Neural progenitor cell (in vitro differentiated cells): Measurements from ENCODE around the gene ANKRD42. TPM values are rescaled to one million over a fixed set of nuclear protein-coding genes. Genes with fewer than 3 reads are reported as not detected.

Source experiments
- DNase-seq: peaks from one replicate; pipeline ENCODE4 v3.0.0-alpha.2; 2016; ENCODE audit warnings: low spot score
- H2AFZ ChIP-seq: fragments of 200-600 bp; sonication (generic); replicated peaks from 2 replicates; pipeline ENCODE4 v1.6.1; 2016; ENCODE audit warnings: antibody characterized with exemption
- H3F3A ChIP-seq: fragments of 200-600 bp; sonication (generic); 2 replicates; pipeline ENCODE4 v1.6.1; 2016; ENCODE audit warnings: antibody characterized with exemption, low read depth
- H3K27ac ChIP-seq: fragments of 200-600 bp; sonication (generic); 2 replicates; pipeline ENCODE4 v1.5.1; 2016; ENCODE audit warnings: mild to moderate bottlenecking
- H3K27me3 ChIP-seq: fragments of 200-600 bp; sonication (generic); 2 replicates; pipeline ENCODE4 v1.6.1; 2016; ENCODE audit warnings: mild to moderate bottlenecking, moderate library complexity
- H3K36me3 ChIP-seq: fragments of 200-600 bp; sonication (generic); 2 replicates; pipeline ENCODE4 v1.5.1; 2016
- H3K4me1 ChIP-seq: fragments of 200-600 bp; sonication (generic); 2 replicates; pipeline ENCODE4 v1.6.1; 2016; ENCODE audit warnings: mixed run types
- H3K4me2 ChIP-seq: fragments of 200-600 bp; sonication (generic); 2 replicates; pipeline ENCODE4 v1.6.1; 2016
- H3K4me3 ChIP-seq: fragments of 200-600 bp; sonication (generic); 2 replicates; pipeline ENCODE4 v1.5.1; 2016
- H3K79me2 ChIP-seq: fragments of 200-600 bp; sonication (generic); 2 replicates; pipeline ENCODE4 v1.6.1; 2016; ENCODE audit warnings: low read depth
- H3K9ac ChIP-seq: fragments of 200-600 bp; sonication (generic); 2 replicates; pipeline ENCODE4 v1.6.1; 2016
- H3K9me3 ChIP-seq: fragments of 200-600 bp; sonication (generic); 2 replicates; pipeline ENCODE4 v1.5.1; 2016; ENCODE audit warnings: low read depth
- H4K20me1 ChIP-seq: fragments of 200-600 bp; sonication (generic); 2 replicates; pipeline ENCODE4 v1.6.1; 2016; ENCODE audit warnings: low read depth
- H3K27ac Mint-ChIP-seq: 3 replicates; pipeline ENCODE4 v1.8.0; 2021; ENCODE audit warnings: mixed read lengths
- H3K27me3 Mint-ChIP-seq: 2 replicates; pipeline ENCODE4 v1.8.0; 2022; ENCODE audit warnings: low read depth, mild to moderate bottlenecking, inconsistent platforms, moderate library complexity, mixed read lengths; ENCODE audit not compliant: insufficient read depth
- H3K36me3 Mint-ChIP-seq: 3 replicates; pipeline ENCODE4 v1.8.0; 2021; ENCODE audit warnings: mixed read lengths
- H3K4me1 Mint-ChIP-seq: 3 replicates; pipeline ENCODE4 v1.8.0; 2021; ENCODE audit warnings: mixed read lengths
- H3K4me3 Mint-ChIP-seq: 3 replicates; pipeline ENCODE4 v1.8.0; 2021; ENCODE audit warnings: mild to moderate bottlenecking, moderate library complexity, mixed read lengths
- H3K9me3 Mint-ChIP-seq: 3 replicates; pipeline ENCODE4 v1.8.0; 2020; ENCODE audit warnings: mixed read lengths
- EZH2 ChIP-seq: fragments of 200-600 bp; sonication (generic); IDR thresholded peaks from 2 replicates; pipeline ENCODE4 v1.6.1; 2017; ENCODE audit warnings: antibody characterized with exemption, mild to moderate bottlenecking, moderate library complexity
- total RNA-seq: library from RNA; depleted of rRNA; stranded (reverse); fragments of >200 nt; gene quantifications from 2 replicates; pipeline ENCODE4 v1.2.3, GENCODE V29; 2015; ENCODE audit warnings: low replicate concordance
- TF ChIP-seq, protein P1 (sequence below): fragments of 200-600 bp; sonication (generic); IDR thresholded peaks from 2 replicates; pipeline ENCODE4 v1.5.1; 2017; ENCODE audit warnings: antibody characterized with exemption, mild to moderate bottlenecking

The ANKRD42 gene
- total RNA-seq, 1 donor from 2014 or later: 4.4 TPM

- no peaks in the 10 kb centered on the region for H3F3A ChIP-seq
- peak within 1 kb of the TSS; percentile 80 for H3K9ac ChIP-seq
- Mint-ChIP-seq H3K27me3 (no peaks in the 10 kb centered on the region), H3K9me3 (no peaks in the 10 kb centered on the region), H3K4me3 (peak within 1 kb of the TSS; percentile 90), H3K36me3 (no peaks in the 10 kb centered on the region), H3K4me1 (peaks cover 25% of the 10 kb centered on the region), H3K27ac (peak within 1 kb of the TSS; percentile 98)
- peak; percentile 98 for DNase-seq
- H3K4me3 ChIP-seq: peak within 1 kb of the TSS; percentile 84
- H3K36me3 ChIP-seq: no peaks in the 10 kb centered on the region
- no peaks in the 10 kb centered on the region for H4K20me1 ChIP-seq
- no peaks in the 10 kb centered on the region for H3K9me3 ChIP-seq
- no peaks in the 10 kb centered on the region for H3K27me3 ChIP-seq
- H3K4me1 ChIP-seq: peaks cover 8% of the 10 kb centered on the region
- peak within 1 kb of the TSS; percentile 88 for H3K4me2 ChIP-seq
- H3K27ac ChIP-seq: peak within 1 kb of the TSS; percentile 54
- peak within 1 kb of the TSS; percentile 93 for H2AFZ ChIP-seq
- TF ChIP-seq EZH2: no peak
- TF ChIP-seq, protein P1, sequence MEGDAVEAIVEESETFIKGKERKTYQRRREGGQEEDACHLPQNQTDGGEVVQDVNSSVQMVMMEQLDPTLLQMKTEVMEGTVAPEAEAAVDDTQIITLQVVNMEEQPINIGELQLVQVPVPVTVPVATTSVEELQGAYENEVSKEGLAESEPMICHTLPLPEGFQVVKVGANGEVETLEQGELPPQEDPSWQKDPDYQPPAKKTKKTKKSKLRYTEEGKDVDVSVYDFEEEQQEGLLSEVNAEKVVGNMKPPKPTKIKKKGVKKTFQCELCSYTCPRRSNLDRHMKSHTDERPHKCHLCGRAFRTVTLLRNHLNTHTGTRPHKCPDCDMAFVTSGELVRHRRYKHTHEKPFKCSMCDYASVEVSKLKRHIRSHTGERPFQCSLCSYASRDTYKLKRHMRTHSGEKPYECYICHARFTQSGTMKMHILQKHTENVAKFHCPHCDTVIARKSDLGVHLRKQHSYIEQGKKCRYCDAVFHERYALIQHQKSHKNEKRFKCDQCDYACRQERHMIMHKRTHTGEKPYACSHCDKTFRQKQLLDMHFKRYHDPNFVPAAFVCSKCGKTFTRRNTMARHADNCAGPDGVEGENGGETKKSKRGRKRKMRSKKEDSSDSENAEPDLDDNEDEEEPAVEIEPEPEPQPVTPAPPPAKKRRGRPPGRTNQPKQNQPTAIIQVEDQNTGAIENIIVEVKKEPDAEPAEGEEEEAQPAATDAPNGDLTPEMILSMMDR: peak; percentile 60
- H3K79me2 ChIP-seq: peaks cover 47% of the 10 kb centered on the region
These were observed 92.4 kb downstream of the ANKRD42 start, which contains the start of gene CCDC90B for GRCh38 chr11:83285771-83286528. Gene CCDC90B (minus strand): TSS chr11:83286367. CDS start chr11:83285972, 395 bp downstream.

GRCh38 chr11:83287631-83288030, 94.1 kb downstream of the ANKRD42 start:
- Histone ChIP-seq H4K20me1 (no peaks in the 10 kb centered on the region), H3K27me3 (no peaks in the 10 kb centered on the region), H3K4me3 (no peak overlapping the region), H3K9ac (no peak overlapping the region), H3K9me3 (no peaks in the 10 kb centered on the region), H3F3A (no peaks in the 10 kb centered on the region), H2AFZ (no peak overlapping the region), H3K4me1 (peaks cover 8% of the 10 kb centered on the region), H3K4me2 (no peak overlapping the region), H3K36me3 (no peaks in the 10 kb centered on the region), H3K27ac (no peak overlapping the region), H3K79me2 (peaks cover 30% of the 10 kb centered on the region)
- H3K9me3 Mint-ChIP-seq: no peaks in the 10 kb centered on the region
- DNase-seq: no peak
- TF ChIP-seq, protein P1: no peak
- no peak for TF ChIP-seq EZH2
- peaks cover 23% of the 10 kb centered on the region for H3K4me1 Mint-ChIP-seq
- no peaks in the 10 kb centered on the region for H3K27me3 Mint-ChIP-seq
- H3K27ac Mint-ChIP-seq: no peak overlapping the region
- no peaks in the 10 kb centered on the region for H3K36me3 Mint-ChIP-seq
- H3K4me3 Mint-ChIP-seq: peak overlapping the region; percentile 26

GRCh38 chr11:83292709-83293456, 99.4 kb downstream of the ANKRD42 start:
- Mint-ChIP-seq H3K27ac (peak overlapping the region; percentile 97), H3K36me3 (no peaks in the 10 kb centered on the region), H3K9me3 (no peaks in the 10 kb centered on the region), H3K27me3 (peaks cover 4% of the 10 kb centered on the region), H3K4me1 (peaks cover 10% of the 10 kb centered on the region), H3K4me3 (no peak overlapping the region)
- no peaks in the 10 kb centered on the region for H3K79me2 ChIP-seq
- DNase-seq: peak; percentile 85
- no peak overlapping the region for H3K4me3 ChIP-seq
- no peak for TF ChIP-seq EZH2
- TF ChIP-seq, protein P1: peak; percentile 79
- no peaks in the 10 kb centered on the region for H3K36me3 ChIP-seq
- peak overlapping the region; percentile 88 for H2AFZ ChIP-seq
- H3K27me3 ChIP-seq: no peaks in the 10 kb centered on the region
- H3K4me1 ChIP-seq: no peaks in the 10 kb centered on the region
- no peak overlapping the region for H3K4me2 ChIP-seq
- H3K9ac ChIP-seq: no peak overlapping the region
- H3K27ac ChIP-seq: no peak overlapping the region
- H3K9me3 ChIP-seq: no peaks in the 10 kb centered on the region
- no peaks in the 10 kb centered on the region for H4K20me1 ChIP-seq
- H3F3A ChIP-seq: no peaks in the 10 kb centered on the region
